Fibroblast of gingiva (primary cell): ENCODE results near the gene HDGFL3.
"Not testable (repeated sequence)": the region's sequence is repeated elsewhere in the genome, so short reads cannot be mapped to it uniquely, and the experiment has no call there.

Source experiments
- DNase-seq: peaks from one replicate; pipeline ENCODE4 v3.0.0-alpha.2; 2011; ENCODE audit warnings: low read depth

Gene HDGFL3

DNA sequence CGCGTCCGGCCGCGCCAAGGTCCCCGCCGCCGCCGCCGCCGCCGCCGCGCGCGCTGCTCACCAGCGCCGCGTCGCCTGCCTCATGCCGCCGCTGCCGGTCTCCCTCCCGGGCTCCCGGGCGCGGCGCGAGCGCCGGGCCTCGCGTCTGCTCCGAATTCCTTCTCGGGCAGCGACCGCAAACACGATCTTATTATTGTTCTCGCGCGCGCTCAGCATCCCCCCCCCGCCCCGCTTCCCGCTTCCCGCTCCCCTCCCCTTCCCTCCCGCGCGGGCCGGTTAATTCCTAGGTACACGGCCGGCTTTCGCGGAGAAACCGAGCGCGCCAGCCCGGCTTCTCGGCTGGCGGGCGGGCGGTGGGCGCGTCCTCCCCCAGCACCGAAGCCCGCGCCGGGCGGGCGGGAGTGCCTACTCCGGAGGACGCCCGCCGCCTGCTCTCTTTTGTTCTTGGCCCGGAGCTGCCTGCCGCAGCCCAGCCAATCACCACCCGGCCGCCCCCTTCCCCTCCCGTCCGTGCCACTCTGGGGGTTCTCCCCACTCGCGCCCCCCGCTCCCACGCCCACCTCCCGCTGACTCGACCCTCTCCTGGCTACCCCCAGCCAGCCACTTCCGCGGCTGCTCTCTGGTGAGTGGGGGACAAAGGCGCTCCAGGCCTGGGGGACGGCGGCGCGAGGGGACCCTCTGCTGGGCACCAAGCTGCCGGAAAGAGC, at the start of gene HDGFL3:
Gene HDGFL3, minus strand, starts transcription at position 164 of the 707 bp plus-strand sequence. CDS start 409 bp downstream, outside the sequence.
- DNase-seq, result peak; percentile 60

DNA sequence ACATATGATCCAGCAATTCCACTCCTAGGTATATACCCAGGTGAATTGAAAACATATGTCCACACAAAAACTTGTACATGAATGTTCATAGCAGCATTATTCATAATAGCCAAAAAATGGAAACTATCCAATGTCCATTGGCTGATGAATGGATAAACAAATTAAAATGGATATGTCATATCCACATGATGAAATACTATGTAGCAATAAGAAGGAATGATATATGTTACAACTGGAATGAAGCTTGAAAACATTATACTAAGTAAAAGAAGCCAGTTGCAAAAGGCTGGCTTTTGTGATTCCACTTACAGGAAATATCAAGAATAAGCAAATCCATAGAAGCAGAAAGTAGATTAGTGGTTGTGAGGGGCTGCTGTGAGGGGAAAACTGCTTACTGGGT, 43.2 kb upstream of the HDGFL3 start:
- DNase-seq, result peak; percentile 82

DNA sequence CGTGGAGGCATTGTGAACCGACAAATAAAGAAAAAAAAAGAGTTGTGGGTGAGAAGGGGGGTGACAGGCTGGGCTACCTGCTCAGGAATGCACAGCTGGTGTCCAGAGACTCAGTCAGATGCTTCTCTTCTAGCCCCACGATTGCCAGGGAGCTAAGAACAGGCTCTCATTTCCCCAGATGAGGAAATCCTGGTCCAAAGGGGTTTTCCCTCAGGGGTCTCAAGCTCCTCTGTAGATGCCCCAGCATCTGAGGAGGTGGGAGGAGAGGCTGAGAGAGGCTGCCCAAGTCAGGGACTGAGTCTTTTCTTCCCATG, 41.4 kb upstream of the HDGFL3 start:
- no peak for DNase-seq

DNA sequence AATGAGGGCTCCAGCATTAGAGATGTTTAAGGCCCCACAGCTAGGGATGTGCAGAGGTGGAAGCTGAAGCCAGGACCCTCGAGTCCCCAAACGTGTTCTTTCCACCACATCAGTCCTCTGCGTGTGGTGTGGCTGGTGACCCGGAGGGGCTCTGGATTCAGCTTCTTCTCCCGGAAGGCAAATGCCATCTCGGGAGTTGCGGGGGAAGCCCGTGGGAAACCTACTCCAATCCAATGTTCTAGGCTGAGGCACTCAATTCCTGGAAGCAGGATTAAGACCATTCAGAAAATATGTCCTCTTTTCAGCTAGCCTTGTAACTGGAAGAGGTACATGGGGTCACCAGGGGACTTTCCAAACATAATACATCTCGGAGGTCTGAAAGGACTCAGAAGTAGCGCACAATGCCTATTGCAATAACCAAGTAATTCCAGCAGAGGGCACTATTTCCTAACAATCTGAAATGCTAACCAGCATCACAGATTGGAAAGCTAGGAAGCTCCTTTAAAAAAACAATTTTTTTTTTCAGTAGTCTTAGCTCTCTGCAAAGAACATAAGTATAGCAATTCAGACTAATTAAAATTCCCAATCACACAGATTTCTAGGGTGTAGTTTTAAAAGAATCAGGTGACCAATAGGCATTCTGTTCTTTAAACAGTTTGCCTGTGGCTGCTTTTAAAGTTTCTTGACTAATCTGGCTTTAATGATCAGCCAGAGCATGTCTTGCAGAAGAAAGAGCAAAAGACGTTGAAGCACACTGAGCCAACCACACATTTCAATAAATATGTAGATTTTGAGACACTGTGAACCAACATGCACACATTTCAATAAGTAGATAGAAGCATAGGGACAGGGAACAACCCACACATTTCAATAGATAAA, 40.8 kb upstream of the HDGFL3 start:
- peak; percentile 58 for DNase-seq

DNA sequence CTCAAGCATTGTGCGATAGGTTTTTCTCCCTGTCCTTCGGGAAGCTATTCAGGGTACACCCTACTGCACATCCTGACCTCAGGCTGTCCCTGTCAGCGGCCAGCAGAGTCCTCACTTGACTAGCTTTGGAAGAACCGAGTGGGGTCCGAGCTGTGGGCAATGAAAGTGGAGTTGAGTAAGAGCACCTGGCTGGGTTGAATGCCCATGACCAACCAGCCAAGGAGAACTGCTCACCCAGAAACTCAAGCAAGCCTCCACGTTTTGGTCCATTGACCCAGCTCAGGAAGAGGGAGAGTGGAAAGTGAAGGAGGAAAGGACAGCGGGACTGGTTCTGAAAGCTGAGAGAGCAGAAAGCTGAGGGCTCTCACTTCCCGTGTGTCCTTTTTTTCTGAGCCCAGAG, 36.0 kb upstream of the HDGFL3 start:
- no peak for DNase-seq

DNA sequence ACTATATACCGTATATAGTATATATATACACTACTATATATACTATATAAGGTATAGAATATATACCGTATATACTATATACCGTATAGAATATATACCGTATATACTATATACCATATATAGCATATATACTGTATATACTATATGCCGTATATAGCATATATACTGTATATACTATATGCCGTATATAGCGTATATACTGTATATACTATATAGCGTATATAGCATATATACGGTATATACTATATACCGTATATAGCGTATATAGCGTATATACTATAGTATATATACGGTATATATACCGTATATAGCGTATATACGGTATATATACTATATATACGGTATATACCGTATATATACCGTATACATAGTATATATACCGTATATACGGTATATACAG, 22.6 kb upstream of the HDGFL3 start:
- no peak for DNase-seq

DNA sequence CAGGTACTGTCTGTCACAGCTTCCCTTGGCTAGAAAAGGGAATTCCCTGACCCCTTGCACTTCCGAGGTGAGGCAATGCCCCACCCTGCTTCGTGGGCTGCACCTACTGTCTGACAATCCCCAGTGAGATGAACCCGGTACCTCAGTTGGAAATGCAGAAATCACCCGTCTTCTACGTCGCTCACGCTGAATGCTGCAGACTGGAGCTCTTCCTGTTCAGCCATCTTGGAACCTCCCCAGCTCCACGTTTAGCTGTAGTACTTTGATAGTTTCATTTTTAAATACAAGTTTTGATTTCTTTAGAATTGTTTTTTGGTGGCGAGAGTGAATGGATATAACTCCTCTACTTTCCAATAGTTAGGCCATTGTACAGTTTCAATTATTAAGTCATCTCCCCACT, 17.8 kb upstream of the HDGFL3 start:
- no peak for DNase-seq

DNA sequence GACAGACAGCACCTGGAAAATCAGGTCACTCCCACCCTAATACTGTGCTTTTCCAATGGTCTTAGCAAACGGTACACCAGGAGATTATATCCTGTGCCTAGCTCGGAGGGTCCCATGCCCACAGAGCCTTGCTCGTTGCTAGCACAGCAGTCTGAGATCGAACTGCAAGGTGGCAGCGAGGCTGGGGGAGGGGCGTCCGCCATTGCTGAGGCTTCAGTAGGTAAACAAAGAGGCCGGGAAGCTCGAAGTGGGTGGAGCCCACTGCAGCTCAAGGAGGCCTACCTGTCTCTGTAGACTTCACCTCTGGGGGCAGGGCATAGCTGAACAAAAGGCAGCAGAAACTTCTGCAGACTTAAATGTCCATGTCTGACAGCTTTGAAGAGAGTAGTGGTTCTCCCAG, 14.2 kb upstream of the HDGFL3 start:
- not testable (repeated sequence) for DNase-seq

DNA sequence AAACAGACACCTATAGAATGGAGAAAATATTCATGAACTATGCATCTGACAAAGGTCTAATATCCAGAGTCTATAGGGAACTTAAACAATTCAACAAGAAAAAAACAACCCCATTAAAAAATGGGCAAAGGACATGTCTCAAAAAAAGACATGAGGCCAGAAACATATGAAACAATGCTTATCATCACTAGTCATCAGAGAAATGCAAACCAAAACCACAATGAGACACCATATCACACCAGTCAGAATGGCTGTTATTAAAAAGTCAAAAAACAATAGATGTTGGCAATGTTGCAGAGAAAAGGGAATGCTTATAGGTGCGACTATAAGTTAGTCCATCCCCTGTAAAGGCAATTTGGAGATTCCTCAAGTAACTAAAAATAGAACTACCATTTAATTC, 11.4 kb upstream of the HDGFL3 start:
- DNase-seq, result no peak

DNA sequence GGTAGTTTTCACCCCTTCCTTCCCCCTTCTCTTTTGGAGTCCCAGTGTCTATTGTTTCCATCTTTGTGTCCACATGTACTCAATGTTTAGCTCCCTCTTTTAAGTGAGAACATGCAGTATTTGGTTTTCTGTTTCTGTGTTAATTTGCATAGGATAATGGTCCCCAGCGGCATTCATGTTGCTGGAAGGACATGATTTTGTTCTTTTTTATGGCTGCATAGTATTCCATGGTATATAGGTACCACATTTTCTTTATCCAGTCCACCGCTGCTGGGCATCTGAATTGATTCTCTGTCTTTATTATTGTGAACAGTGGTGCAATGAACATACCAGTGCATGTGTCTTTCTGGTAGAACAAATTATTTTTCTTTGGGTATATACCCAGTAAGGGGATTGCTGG, 7.7 kb upstream of the HDGFL3 start:
- DNase-seq, result no peak

DNA sequence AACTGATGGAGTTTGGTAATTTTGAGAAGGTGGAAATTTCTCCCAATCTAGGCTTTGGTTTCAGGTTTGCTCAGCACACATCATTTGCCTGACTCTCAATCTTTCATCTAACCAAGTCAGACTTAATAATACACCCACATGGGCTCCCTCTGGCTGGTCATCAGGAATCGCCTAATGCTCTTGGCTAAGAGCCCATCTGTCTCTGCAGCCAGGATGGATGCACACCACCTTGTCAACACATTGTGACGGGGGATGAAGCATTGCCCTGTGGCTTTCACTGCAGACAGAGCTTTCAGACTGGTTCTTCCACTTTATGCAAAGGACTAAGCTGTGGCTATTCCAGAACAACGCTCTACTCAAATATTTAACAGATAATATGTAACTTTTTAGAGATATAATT, 3.0 kb upstream of the HDGFL3 start:
- no peak for DNase-seq

DNA sequence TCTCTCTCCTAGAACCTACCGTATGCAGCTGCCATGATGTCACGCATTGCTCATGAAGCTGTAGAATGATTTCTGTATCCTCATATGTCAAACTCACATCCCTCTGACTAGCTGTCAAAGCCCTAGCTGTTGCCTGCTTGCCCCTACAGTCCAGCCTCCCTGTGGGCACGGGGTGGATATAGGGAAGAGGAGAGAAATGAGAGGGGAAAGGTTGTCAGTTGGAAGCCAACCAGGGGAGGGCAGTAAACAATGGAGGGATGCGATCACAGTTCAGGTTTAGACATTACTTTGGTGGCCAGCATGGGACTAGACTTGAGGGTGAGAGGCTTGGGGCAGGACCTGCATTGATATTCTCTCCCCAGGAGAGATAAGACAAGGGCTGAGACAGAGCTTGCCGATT, 1.7 kb upstream of the HDGFL3 start:
- no peak for DNase-seq

DNA sequence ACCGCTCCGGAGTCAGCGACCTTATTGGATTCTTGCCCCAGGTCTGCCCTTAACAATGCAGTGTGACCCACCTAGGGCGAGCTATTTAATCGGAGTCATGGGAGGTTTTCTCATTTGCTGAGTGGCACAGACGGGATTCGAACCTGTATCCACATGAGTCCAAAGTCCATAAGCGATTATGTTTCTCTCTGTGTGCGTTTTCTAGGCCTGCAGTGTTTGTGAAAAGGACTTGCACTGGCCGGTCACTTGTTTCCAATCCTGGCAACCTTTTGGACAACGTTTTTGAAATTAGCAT, 691 bp upstream of the HDGFL3 start:
- no peak for DNase-seq

DNA sequence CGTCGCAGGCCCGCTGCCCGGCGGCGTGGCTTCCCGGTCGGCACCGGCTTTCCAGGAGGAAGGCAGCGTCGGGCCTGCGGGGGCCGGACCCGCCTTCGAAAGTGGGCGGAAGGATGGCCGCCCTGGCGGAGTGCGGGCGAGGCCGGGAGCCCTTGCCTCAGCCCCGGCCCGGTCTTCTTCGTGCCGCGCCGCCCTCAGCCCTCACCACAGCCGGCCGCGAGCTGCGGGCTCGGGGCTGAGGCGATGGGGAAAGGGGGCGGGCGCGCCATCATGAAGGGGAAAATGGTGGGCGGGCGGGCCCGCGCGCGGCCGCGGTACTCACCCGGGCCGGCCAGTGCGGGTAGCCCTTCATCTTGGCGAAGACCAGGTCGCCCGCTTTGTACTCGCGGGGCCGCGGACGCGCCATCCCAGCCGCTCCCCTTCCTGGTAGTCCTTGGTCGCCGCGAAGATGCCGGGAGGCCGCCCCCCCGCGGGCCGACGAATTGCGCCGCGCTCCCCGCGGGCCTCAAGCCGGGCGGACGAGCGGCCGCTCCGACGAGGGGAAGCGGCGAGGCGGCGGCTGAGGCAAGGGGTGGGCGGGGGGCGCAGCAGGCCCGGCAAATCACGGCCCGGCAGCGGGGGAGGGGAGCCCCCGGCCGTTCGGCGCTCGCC, 489 bp downstream of the HDGFL3 start:
- DNase-seq, result peak; percentile 41

DNA sequence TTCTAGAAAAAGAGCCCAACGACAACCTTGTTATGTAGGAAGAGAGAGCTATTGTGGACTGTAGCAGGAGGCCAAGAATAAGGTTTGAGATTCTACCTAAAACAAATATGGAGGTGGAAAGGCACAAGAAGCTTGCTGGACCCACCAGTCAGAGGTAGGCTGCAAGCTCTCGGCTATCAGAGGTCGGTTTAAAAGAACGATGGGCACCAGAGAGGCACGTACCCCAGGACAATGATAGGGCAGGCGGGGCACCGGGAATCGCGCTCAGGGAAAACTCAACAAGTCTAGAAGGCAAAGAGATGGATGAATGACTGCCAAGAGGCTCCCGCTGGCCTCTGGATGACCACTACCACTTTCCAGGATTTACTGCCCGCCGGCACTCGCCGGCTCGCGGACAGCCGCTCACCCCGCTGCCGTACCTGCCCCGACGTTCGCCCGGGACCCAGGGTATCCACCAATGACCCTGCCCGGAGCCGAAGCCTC, 1.1 kb downstream of the HDGFL3 start:
- no peak for DNase-seq

DNA sequence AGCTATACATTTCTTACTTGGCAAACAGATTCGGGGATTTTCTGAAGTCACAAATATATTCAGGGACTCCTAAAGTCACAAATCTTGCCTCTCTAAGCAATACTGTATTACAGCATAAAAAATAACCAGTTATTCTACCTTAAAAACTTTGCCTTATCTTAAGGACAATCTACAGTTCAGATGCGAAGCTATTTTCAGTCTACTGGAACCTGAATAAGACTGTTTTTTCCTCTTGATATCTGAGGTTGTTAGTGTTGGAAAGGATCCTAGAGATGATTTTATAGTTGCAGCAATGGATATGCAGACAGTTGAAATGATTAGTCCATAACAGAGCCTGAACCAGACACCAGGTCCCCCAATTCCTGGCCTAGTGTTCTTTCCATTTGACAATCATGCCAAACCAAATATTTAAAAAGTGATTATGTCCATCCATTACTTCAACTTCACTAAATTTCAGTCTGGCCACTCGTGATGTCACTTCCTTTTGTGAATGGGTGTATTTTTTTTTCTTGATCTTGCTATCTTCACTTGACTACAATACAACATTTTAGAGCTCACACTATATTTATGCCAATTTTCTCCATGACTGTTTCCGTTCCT, 1.8 kb downstream of the HDGFL3 start:
- DNase-seq, result peak; percentile 67

DNA sequence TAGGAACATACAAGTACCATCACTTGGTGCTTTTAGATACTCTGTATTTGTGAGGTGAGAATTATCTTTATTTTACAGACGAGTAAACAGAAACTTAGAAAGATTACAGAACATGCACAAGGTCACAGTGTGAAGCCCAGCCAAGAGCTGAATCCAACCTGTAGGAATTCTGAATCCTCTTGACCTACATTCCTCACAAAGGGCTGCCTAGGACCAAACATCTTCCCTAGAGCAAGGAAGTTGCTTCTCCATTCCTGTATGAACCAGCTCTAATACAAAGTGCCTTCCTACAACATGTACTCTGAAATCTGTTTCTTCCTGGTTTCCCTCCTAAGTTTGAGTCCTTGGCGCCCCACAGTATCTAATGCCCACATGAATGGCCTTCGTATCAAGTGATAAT, 2.9 kb downstream of the HDGFL3 start:
- no peak for DNase-seq

DNA sequence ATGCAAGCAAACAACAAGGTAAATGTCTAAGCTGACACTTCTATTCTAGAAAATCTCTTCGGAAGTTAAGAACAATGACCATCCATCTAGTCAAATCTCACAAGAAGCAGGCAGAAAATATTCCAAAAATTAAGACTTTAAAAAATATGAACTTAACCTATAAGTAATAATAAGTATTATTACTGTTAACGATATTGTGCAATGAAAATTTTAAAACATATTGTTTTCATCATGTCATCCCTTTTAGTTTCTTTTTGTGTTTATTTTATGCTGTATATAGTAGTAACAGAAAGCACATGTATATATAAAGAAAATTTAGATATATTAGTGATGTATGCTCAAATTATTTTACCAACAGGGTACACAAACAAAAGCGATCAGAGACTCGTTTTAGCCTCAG, 4.1 kb downstream of the HDGFL3 start:
- no peak for DNase-seq

DNA sequence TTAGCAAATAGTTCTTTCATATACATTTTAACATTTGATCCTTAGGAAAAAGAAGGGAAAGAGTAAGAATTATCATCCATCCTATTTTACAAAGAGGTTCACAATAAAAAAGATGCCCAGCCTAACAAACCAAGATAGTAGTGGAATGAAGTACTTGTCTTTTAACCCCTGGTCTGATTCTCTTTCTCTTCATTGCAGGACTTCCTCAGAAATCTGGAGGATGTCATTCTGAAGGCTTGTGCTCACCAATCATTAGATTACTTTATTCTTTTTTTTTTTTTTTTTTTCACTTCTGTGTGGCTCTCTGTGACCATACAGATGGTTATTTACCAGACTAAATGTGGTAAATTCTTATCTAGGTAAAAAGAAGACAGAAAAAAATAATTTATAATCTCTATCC, 7.0 kb downstream of the HDGFL3 start:
- no peak for DNase-seq

DNA sequence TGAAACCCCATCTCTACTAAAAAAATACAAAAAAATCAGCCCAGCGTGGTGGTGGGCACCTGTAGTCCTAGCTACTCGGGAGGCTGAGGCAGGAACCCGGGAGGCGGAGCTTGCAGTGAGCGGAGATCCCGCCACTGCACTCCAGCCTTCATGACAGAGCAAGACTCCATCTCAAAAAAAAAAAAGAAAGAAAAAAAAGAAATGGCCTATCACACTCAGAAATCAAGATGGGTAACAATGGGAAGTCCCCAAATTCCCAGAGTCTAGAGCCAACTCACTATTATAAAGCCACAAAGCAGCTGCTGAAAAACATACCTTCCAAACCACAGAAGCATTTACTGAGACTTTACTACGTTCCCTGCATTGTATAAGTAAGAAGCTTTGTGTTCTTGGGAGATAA, 7.5 kb downstream of the HDGFL3 start:
- DNase-seq, result no peak

DNA sequence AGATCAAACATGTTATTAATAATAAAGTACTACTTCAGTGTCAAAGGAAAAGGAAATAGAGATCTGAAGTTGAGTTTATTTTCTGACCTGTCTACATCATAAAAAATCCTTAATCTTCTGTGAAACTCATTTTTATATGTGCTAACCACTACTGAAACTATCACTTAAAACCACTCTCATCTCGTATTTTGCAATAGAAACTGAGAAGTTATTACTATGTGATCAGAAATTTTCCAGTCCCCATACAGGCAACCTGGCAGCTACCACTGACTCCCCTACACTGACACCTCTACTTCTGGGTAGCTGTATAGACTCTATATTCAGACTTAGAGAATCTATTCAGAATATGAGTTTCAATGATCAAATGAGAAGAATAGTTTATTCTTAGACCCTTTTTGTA, 8.3 kb downstream of the HDGFL3 start:
- no peak for DNase-seq

DNA sequence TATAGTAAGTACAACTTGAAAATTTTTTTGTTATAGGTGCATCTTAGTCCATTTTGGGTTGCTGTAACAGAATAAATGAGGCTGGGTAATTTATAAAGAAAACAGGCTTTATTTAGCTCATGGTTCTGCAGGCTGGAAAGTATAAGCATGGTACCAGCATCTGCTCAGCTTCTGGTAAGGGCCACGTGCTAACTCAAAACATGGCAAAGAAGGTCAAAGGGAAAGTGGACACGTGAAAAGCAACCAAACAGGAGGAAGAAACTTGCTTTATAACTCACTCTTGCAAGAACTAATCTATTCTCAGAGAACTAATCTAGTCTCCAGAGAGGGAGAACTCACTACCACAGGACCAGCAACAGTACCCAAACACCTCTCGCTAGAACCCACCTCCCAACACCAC, 9.1 kb downstream of the HDGFL3 start:
- DNase-seq, result no peak

DNA sequence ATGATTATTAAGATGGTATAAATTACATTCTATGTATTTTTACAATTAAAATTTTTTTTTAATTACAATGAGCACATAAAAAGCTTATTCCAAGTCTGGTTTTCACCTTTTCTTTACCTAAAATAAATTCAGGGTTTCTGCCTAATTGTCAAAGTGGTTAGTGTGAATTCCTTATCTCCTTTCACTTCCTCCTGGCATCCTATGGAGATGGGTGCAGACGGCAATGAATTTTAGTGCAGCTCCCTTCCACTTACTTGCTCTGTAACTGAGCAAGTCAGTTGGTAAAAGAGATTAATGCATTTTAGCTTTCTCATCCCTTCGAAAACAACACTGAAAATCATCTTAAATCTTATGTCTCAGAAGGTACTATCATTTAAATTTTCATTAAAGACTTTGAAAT, 13.1 kb downstream of the HDGFL3 start:
- DNase-seq, result no peak
